Right ventricle myocardium inferior (tissue), 1 donor: ENCODE data around the gene SYNGR4. TPM values are rescaled to one million over a fixed set of nuclear protein-coding genes. Genes with fewer than 3 reads are reported as not detected.
A peak's percentile ranks its signal among the peaks of the same experiment; 100 is the strongest.

Experiments
- ATAC-seq: fragments of 200-7000 bp; cut with Tn5 transposase; one replicate; pipeline ENCODE4 v1.9.1; 2020; ENCODE audit warnings: mild to moderate bottlenecking, moderate library complexity
- DNase-seq: peaks from one replicate; pipeline ENCODE4 v3.0.0; 2021; ENCODE audit errors: missing footprints
- intact Hi-C: fragments of 100-400 bp; cut with DNase I; formaldehyde crosslinking; loops from one replicate; pipeline ENCODE4 v1.11.0; 2022
- total RNA-seq: library from RNA; stranded (reverse); fragmentation: NEBNext Ultra II Directional; extraction: Animal tissue kit (Norgen Biotek cat#: 25700); gene quantifications from one replicate; pipeline ENCODE4 v1.2.1, GENCODE V29; 2021
- donor health status: DM: no; HTN: yes; CAD: no; lungs with severe emphysema.

The SYNGR4 gene
- total RNA-seq, 1 donor from 2014 or later, result not detected

DNA sequence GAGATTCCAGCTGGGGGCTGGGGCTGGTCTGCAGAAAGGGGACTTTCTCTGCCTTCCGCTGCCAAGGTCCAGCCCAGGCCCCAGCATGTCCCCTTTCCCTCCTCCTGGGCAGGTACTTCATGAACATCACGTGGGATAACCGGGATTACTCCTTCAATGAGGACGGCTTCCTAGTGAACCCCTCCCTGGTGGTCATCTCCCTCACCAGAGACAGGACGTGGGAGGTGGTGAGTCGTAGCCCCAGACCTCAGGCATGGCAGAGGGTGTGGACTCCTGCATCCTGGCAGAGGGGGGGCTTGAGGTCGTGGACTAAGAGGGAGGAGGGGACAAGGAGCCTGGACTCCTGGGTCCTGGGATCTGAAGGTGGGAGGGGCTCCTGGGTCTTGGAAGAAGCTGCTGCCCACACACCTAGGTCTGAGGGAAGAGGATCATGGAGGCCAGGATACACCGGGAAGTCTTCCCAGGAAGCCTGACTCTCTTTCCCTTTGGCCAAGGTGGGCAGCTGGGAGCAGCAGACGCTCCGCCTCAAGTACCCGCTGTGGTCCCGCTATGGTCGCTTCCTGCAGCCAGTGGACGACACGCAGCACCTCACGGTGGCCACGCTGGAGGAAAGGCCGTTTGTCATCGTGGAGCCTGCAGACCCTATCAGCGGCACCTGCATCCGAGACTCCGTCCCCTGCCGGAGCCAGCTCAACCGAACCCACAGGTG, 49.9 kb downstream of the SYNGR4 start:
- intact Hi-C loops, result no loop called here
- ATAC-seq, result no peak
- no peak for DNase-seq

DNA sequence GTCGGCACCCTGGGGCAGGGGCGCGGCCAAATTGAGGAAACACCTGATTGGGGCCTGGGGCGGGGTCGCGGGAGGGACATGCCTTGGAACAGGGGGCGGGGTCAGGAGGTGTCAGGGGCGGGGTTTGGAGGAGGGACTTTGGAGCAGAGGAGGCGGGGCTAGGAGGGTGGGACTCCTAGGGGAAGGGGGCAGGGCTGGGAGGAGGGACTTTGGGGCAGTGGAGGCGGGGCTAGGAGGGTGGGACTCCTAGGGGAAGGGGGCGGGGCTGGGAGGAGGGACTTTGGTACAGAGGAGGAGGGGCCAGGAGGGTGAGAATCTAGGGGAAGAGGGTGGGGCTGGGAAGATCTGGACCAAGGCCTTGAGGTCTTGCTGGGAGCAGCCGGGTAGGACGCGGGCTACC, 51.2 kb downstream of the SYNGR4 start:
- intact Hi-C loops, result no loop called here
- ATAC-seq (peak; percentile 87), DNase-seq (peak; percentile 91)

- ATAC-seq, result no peak
- DNase-seq, result no peak
- intact Hi-C loops, result no loop called here
Measured at GRCh38 chr19:48415806-48416221, 51.6 kb downstream of the SYNGR4 start.

DNA sequence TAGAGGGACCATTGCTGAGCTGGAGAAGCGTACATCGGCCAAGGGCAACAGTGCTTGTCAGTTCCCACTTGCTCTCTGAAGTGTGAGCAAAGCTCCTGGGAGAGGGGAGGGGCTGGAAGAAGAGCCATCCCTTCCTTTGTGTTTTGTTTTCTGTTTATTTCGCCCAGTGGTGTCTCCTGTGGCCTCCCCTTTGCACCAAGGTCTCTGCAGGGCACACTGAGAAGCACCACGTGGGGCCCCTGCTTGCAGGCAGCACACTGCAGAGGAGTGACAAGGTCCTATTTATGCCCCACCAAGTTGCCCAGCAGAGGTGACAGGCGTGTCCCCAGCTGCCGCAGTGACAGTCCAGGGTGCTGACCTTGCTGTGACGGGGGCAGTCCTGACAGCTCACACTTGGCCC, 53.3 kb downstream of the SYNGR4 start:
- intact Hi-C loops, result no loop called here

GRCh38 chr19:48418317-48419064, 54.3 kb downstream of the SYNGR4 start:
- DNase-seq, result no peak
- intact Hi-C loops, result no loop called here
- no peak for ATAC-seq

More for the DNA sequence above, 53.3 kb downstream of the SYNGR4 start:
- ATAC-seq (peak; percentile 57), DNase-seq (no peak)

- DNase-seq (no peak), ATAC-seq (peak; percentile 32)
- intact Hi-C loops, result no loop called here
Measured at GRCh38 chr19:48419158-48419920, 55.2 kb downstream of the SYNGR4 start.

- no peak for ATAC-seq
- DNase-seq, result no peak
- intact Hi-C loops, result no loop called here
Measured at GRCh38 chr19:48421548-48421947, 57.4 kb downstream of the SYNGR4 start.

DNA sequence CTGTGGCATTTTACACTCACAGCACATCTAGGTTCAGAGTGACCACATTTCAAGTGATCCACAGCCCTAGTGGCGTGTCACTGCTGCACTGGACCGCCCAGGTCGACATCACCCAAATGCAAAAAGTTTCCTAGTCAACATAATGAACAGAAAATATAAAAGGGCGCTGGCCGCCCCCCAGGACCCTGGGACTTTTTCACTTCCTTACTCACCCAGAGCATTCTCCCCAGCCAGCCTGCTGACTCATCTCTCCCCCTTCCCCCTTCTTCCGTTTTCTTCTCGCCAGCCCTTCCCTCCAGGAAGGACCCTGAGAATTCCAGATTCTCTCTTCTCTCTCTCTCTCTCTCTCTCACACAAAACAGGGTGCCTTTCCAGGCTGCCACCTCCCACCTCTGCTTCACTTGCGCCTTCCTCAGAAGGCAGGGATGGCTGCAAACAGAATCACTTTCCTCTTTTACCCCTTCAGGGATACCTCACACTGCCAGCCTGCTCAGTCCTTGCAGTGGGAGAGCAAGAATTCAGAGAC, 60.6 kb downstream of the SYNGR4 start:
- no peak for ATAC-seq
- intact Hi-C loops, result no loop called here
- DNase-seq, result no peak

Other genes with a start within 250 kb of the SYNGR4 start
- gene LIG1, start 194.0 kb upstream of the SYNGR4 start, total RNA-seq, result 3.3 TPM
- gene ZSWIM9, start 193.7 kb upstream of the SYNGR4 start, total RNA-seq, result 6.6 TPM
- 34.5 TPM for gene CARD8, start 108.5 kb upstream of the SYNGR4 start, total RNA-seq
- 0.78 TPM for gene ZNF114, start 94.3 kb upstream of the SYNGR4 start, total RNA-seq
- 54.3 TPM for gene EMP3, start 38.8 kb upstream of the SYNGR4 start, total RNA-seq
- gene TMEM143, start 427 bp upstream of the SYNGR4 start, total RNA-seq, result 106 TPM
- 73.5 TPM for gene KDELR1, start 27.2 kb downstream of the SYNGR4 start, total RNA-seq
- 0.38 TPM for gene GRIN2D, start 29.3 kb downstream of the SYNGR4 start, total RNA-seq
- 17.7 TPM for gene GRWD1, start 81.6 kb downstream of the SYNGR4 start, total RNA-seq
- gene KCNJ14, start 91.2 kb downstream of the SYNGR4 start, total RNA-seq, result 0.19 TPM
- gene CYTH2, start 105.0 kb downstream of the SYNGR4 start, total RNA-seq, result 30.7 TPM
- 0.70 TPM for gene LMTK3, start 147.5 kb downstream of the SYNGR4 start, total RNA-seq
- 0.43 TPM for gene SULT2B1, start 187.8 kb downstream of the SYNGR4 start, total RNA-seq
- not detected for gene SPACA4, start 242.4 kb downstream of the SYNGR4 start, total RNA-seq